Stimulated activated CD4-positive, alpha-beta T cell treated with anti-CD3 and anti-CD28 coated beads, Interleukin-15, amount 100 ng/mL, for 24 hours (primary cell): ENCODE data around the gene PKM.

Source experiments
- DNase-seq: peaks from one replicate; pipeline ENCODE4 v3.0.0-alpha.2; 2020

PKM gene

DNA sequence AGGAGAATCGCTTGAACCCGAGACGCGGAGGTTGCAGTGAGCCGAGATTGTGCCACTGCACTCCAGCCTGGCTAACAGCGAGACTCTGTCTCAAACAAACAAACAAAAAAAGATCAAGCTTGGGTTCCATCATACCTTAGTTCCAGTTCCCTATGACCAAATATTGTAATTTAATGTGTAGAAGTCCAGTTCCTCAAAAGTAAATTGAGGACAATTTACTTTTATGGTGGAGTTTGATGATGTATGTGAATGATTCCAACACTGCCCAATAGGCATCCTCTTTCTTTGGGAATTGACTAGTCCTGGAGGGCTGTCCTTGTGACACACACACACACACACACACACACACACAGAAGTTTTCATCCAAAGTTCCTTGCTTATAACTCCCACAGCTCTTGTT, 2.8 kb upstream of the PKM start:
- DNase-seq = no peak

DNA sequence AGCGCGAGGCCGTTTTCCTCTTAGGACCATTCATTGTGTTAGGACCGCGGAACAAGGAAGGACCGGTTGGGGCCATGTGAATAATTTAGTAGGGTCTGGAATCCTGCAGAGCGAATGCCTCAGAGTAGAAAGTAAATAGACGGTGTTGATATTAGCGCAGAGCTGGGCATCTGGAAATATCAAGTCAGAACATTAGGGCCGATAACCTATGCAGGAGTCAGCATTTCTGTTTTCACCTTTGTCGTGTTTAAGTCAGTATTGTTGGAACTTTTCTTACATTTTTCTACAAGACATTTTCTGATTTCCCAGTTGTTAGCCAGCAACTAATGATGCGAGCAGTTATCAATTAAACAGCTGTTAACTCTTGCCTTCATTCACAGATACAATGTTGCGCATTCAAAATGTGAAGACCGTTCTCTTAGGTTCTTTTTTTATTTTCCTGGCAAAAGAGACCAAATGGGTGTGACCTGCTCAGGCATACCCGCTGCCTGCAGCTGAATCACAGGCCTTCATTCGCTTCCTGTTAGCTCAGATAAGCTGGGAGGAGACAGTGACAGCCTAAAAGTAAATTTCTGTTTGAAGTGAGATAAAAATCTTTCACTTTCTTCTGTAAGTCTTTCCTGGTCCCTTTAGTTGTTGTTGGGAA, 966 bp upstream of the PKM start:
- peak; percentile 63 for DNase-seq

GRCh38 chr15:72230197-72231065, 559 bp downstream of the PKM start:
- peak; percentile 98 for DNase-seq

DNA sequence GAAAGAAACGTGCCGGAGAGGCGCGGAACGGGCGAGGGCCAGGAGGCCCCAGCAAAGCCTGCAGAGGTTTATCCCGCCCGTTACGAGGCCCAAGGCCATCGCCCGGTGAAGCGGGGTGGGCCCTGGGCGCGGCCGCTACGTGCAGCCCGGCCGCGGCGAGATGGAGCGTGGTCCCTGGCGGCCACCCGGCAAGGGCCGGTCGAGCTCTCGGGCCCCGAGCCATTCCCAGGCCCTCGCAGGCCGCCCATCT, 1.1 kb downstream of the PKM start:
- DNase-seq = no peak

DNA sequence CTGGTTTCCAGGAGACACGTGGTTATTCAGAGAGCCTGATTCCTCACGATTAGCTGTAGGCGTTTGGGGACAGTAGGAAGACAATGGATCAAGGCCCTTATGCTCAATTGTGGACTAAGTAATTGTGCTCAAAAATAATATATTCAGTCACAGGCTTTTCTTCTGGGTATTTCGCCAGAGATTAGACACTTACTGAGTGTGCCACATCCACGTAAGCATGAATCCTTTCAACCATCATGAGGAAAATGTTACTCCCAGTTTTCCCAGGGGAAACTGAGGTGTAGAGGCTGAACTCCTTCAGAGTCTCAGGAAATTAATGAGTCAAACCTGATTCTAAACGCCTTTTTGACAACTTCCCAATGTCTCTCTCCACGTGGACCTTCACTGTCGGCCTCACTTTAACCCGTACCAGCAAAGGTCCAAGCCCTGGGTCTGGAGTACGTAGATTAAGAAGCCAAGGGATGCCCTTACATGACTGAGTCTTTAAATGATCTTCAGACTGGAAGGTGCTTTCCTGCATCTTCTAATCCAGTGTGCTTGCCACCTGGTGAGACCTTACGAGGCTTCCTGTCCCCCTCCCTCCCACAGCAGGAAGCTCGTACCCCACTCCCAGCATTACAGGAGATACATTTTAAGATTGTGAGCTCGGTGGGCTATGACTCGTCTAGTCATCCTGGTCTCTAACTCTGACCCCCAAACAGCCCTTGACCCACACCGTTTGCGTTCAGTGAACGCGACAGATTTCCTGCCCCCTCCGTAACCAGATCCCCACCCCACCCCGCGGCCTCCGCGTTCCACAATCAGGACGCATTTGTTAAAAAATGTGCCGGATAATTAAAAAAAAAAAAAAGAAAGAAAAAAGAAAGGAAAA, 1.7 kb downstream of the PKM start:
- DNase-seq = peak; percentile 53

GRCh38 chr15:72227720-72228119, 3.3 kb downstream of the PKM start:
- DNase-seq = peak; percentile 16

DNA sequence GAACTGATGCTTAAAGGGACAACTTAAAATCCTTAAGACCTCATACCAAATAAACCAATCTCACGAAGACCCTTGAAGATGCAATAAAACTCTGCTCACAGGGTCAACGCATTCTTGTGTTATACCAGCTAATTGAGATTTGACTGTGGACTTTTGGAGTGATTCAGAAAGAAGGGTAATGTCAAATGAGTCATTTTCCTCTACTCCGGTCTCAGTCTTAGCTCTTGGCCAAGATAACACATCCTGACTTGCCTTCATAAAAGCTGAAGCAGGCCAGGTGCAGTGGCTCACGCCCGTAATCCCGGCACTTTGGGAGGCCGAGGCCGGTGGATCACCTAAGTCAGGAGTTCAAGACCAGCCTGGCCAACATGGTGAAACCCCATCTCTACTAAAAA, 3.8 kb downstream of the PKM start:
- DNase-seq = peak; percentile 67

DNA sequence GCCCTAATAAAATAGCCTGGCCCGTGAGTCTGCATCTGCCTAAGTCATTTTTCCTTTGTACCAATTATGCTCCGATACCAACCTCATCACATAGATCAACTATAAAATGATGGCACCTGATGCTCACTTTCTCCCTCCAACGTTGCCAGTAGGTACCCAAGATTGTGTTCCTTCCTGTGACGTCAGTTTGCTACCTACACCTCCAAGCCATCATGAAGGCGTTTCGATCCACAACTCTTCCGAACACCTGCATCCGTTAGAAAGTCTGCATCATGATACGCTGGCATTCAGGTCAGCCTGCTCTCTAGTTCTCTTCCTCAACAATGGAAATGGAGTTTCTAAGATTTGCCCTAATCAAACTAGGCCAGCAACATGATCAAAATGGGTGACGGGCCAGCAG, 7.7 kb downstream of the PKM start:
- DNase-seq = no peak

GRCh38 chr15:72222393-72222792, 8.6 kb downstream of the PKM start:
- no peak for DNase-seq

GRCh38 chr15:72220687-72221086, 10.3 kb downstream of the PKM start:
- no peak for DNase-seq

GRCh38 chr15:72217216-72217615, 13.8 kb downstream of the PKM start:
- no peak for DNase-seq

GRCh38 chr15:72216079-72216478, 14.9 kb downstream of the PKM start:
- no peak for DNase-seq

GRCh38 chr15:72207558-72208085, 23.4 kb downstream of the PKM start:
- no peak for DNase-seq

- no peak for DNase-seq
These were observed 24.4 kb downstream of the PKM start for GRCh38 chr15:72206677-72207000.

GRCh38 chr15:72205896-72206676, 24.9 kb downstream of the PKM start:
- no peak for DNase-seq

- DNase-seq = no peak
These were observed 25.7 kb downstream of the PKM start for GRCh38 chr15:72205273-72205672.

DNA sequence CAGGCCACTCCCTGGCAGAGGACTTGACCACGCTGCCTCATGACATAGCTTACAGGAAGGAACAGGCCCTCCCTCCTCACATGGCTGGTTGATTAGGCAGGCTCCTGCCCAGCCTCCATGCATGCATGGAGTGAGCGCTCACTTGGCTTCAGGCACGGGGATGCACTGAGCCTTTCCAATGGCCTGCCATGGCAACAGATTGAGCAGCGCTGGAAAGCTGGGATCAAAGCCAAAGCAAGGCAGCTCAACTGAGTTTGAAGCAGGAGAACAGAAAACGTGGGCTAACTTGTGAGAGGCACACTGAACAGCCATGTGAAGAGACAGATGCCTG, 27.5 kb downstream of the PKM start:
- no peak for DNase-seq

DNA sequence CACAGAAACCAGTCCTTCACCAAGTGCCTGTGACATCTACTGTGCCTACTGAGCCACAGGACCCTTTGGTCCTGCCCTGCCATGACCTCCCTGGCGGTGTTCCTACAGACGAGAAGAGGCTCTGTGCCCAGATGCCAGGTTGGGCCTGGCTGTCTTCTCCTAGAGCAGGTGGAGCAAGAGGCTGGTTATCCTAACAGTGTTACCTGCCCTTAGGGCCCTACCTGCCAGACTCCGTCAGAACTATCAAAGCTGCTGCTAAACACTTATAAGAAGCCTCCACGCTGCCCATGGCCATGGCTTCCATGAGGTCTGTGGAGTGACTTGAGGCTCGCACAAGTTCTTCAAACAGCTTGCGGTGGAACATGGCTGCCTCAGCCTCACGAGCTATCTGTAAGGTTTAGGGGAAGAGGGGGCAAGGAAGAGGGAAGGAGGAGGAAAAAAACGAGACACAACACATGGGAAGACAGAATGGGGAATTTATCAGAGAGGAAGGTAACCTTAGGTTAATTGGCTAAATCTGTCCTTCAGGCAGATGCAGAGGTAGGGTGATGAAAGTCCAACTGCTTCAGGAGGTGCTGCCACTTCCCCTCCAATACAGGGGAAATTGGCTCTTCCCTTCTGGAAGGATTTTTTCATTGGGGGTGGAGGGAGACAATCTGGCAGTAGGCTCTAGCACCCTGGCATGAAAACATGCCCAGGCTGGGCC, 28.0 kb downstream of the PKM start:
- no peak for DNase-seq

GRCh38 chr15:72202302-72202701, 28.7 kb downstream of the PKM start:
- DNase-seq = no peak

DNA sequence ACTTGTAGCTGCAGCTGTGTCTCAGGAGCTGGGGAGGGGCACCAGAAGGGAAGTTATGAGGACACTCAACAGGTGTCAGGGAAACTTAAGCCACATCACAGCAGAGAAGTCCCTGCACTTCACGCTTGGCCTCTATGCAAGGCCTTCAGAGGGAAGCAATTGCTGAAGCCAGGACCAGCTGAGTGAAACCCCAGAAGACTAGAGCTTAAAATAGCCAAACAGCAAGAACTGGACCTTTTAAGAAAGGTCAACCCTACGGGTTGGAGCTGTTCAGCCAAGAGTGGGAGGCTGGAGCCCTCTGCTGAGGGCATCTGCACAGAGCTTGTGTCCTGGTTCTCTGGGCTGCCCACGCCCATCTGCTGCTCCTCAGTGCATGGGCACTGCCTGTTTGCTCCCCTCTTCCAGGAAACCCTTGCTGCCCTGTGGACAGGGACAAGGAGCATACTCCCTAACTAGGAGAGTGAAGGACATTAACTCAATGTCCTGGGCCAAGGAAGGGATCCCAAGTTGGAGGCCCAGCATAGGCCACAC, 29.5 kb downstream of the PKM start:
- no peak for DNase-seq

DNA sequence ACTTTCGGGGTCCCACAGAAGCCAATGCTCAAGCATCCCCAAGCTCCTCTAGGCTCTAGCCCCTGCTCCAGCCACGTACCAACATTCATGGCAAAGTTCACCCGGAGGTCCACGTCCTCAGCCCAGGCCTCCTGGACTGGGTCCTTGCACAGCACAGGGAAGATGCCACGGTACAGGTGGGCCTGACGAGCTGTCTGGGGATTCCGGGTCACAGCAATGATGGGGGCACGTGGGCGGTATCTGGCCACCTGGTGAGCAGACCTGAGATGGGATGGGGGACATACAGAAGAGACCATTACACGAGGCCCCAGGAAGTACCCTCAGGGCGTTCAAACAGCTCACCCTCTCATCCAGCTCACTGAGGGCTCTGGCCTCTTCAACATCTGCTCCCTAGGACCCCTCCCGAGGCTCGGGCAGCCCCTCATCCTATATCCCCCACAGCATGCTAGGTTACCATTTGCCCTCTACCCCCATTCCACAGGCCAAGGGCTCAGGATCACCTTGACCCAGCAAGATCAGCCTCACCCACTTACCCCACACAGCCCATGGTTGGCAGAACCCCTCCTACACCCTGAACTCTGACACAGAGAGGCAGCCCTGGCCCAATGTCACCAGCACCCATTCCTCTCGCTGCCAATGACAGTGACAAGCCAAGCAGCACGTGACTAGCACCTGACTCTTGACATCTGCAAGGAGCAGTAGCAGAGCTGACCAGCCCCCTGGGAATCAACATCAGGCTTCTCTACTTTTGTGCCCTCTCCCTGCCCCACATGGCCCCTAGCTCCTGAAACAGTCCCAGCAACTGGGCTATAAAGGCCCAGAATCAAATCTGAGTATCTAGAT, 30.4 kb downstream of the PKM start:
- no peak for DNase-seq
